Loucy (cell line): ENCODE results near the gene S100A7A.

Experiments used
- H2AFZ ChIP-seq: fragments of 200-600 bp; sonication (generic); 2 replicates; pipeline ENCODE4 v1.6.0; 2016; ENCODE audit warnings: antibody characterized with exemption, mild to moderate bottlenecking, low read length, moderate library complexity
- H3F3A ChIP-seq: fragments of 200-600 bp; 2 replicates; pipeline ENCODE4 v1.6.0; 2016; ENCODE audit warnings: antibody characterized with exemption, low read depth, mild to moderate bottlenecking
- H3K27me3 ChIP-seq: fragments of 200-600 bp; sonication (generic); 2 replicates; pipeline ENCODE4 v1.6.1; 2014; ENCODE audit warnings: low read length, mild to moderate bottlenecking; ENCODE audit not compliant: insufficient read depth, poor library complexity, severe bottlenecking
- H3K36me3 ChIP-seq: fragments of 200-600 bp; sonication (generic); 2 replicates; pipeline ENCODE4 v1.6.1; 2016; ENCODE audit warnings: low read length; ENCODE audit not compliant: insufficient read depth
- H3K4me1 ChIP-seq: fragments of 200-600 bp; sonication (generic); 2 replicates; pipeline ENCODE4 v1.5.1; 2014; ENCODE audit warnings: low read length, mild to moderate bottlenecking; ENCODE audit not compliant: insufficient read depth, poor library complexity, severe bottlenecking
- H3K4me2 ChIP-seq: fragments of 200-600 bp; sonication (generic); 2 replicates; pipeline ENCODE4 v1.6.0; 2014; ENCODE audit warnings: antibody characterized with exemption, low read length, low read depth, mild to moderate bottlenecking; ENCODE audit not compliant: poor library complexity, severe bottlenecking
- H3K4me3 ChIP-seq: fragments of 200-600 bp; sonication (generic); 2 replicates; pipeline ENCODE4 v1.5.1; 2014; ENCODE audit warnings: low read length, mild to moderate bottlenecking, mixed read lengths; ENCODE audit not compliant: poor library complexity, severe bottlenecking
- H3K79me2 ChIP-seq: fragments of 200-600 bp; sonication (generic); 2 replicates; pipeline ENCODE4 v1.6.1; 2014; ENCODE audit warnings: low read length; ENCODE audit not compliant: insufficient read depth
- H3K9ac ChIP-seq: fragments of 200-600 bp; sonication (generic); 2 replicates; pipeline ENCODE4 v1.6.0; 2014; ENCODE audit warnings: mild to moderate bottlenecking, low read depth, low read length, moderate library complexity; ENCODE audit not compliant: poor library complexity, severe bottlenecking
- H3K9me2 ChIP-seq: fragments of 200-600 bp; sonication (generic); replicated peaks from 2 replicates; pipeline ENCODE4 v1.6.1; 2016; ENCODE audit warnings: low read depth, low read length, mixed read lengths
- H3K9me3 ChIP-seq: fragments of 200-600 bp; sonication (generic); 2 replicates; pipeline ENCODE4 v1.6.1; 2014; ENCODE audit warnings: mild to moderate bottlenecking, antibody characterized with exemption, low read length, low read depth; ENCODE audit not compliant: insufficient read depth
- H4K20me1 ChIP-seq: fragments of 200-600 bp; sonication (generic); 2 replicates; pipeline ENCODE4 v1.6.0; 2014; ENCODE audit warnings: antibody characterized with exemption, low read length, mild to moderate bottlenecking; ENCODE audit not compliant: insufficient read depth, poor library complexity, severe bottlenecking
- CTCF ChIP-seq: fragments of 200-600 bp; sonication (generic); conservative IDR thresholded peaks from 2 replicates; pipeline ENCODE4 v1.5.1; 2014; ENCODE audit warnings: mild to moderate bottlenecking, antibody characterized with exemption, low read length
- EZH2phosphoT487 ChIP-seq: fragments of 200-600 bp; IDR thresholded peaks from 2 replicates; pipeline ENCODE4 v1.6.1; 2018; ENCODE audit warnings: antibody characterized with exemption, mild to moderate bottlenecking, moderate library complexity, borderline replicate concordance

S100A7A gene

GRCh38 chr1:153428791-153429190 lies 12.5 kb downstream of the S100A7A start:
- Histone ChIP-seq H3K27me3 (no peaks in the 10 kb centered on the region), H3K4me3 (no peak overlapping the region), H3K9me3 (no peaks in the 10 kb centered on the region), H3K36me3 (no peaks in the 10 kb centered on the region), H3K4me2 (no peak overlapping the region), H3K4me1 (no peaks in the 10 kb centered on the region), H3K79me2 (no peaks in the 10 kb centered on the region), H3F3A (no peaks in the 10 kb centered on the region), H2AFZ (no peak overlapping the region), H4K20me1 (no peaks in the 10 kb centered on the region), H3K9ac (no peak overlapping the region), H3K9me2 (no peaks in the 10 kb centered on the region)
- TF ChIP-seq CTCF (no peak), EZH2phosphoT487 (no peak)

GRCh38 chr1:153429266-153430165 lies 13.2 kb downstream of the S100A7A start:
- Histone ChIP-seq H3K9me2 (no peaks in the 10 kb centered on the region), H3K4me1 (no peaks in the 10 kb centered on the region), H3K9me3 (no peaks in the 10 kb centered on the region), H3K27me3 (no peaks in the 10 kb centered on the region), H3K79me2 (no peaks in the 10 kb centered on the region), H3K4me3 (no peak overlapping the region), H2AFZ (no peak overlapping the region), H3F3A (no peaks in the 10 kb centered on the region), H3K4me2 (no peak overlapping the region), H3K36me3 (no peaks in the 10 kb centered on the region), H3K9ac (no peak overlapping the region), H4K20me1 (no peaks in the 10 kb centered on the region)
- TF ChIP-seq EZH2phosphoT487 (no peak), CTCF (no peak)

GRCh38 chr1:153430166-153430553 lies 13.8 kb downstream of the S100A7A start:
- no peaks in the 10 kb centered on the region for H4K20me1 ChIP-seq
- no peak overlapping the region for H3K4me3 ChIP-seq
- no peaks in the 10 kb centered on the region for H3K9me3 ChIP-seq
- H3K27me3 ChIP-seq, result no peaks in the 10 kb centered on the region
- no peaks in the 10 kb centered on the region for H3K79me2 ChIP-seq
- no peak for TF ChIP-seq EZH2phosphoT487
- TF ChIP-seq CTCF, result no peak
- H2AFZ ChIP-seq, result no peak overlapping the region
- no peaks in the 10 kb centered on the region for H3K4me1 ChIP-seq
- H3K9me2 ChIP-seq, result no peaks in the 10 kb centered on the region
- H3F3A ChIP-seq, result no peaks in the 10 kb centered on the region
- H3K9ac ChIP-seq, result no peak overlapping the region
- no peak overlapping the region for H3K4me2 ChIP-seq
- H3K36me3 ChIP-seq, result no peaks in the 10 kb centered on the region
